Naive thymus-derived CD4-positive, alpha-beta T cell (primary cell): ENCODE data around the gene CAMTA1. TPM values are rescaled to one million over a fixed set of nuclear protein-coding genes. Genes with fewer than 3 reads are reported as not detected.

Source experiments
- ATAC-seq: fragments of 150-1000 bp; cut with Tn5 transposase; 2 replicates; pipeline ENCODE4 v1.10.0; 2021; ENCODE audit warnings: mild to moderate bottlenecking, moderate library complexity
- CTCF ChIA-PET: fragments of 350-600 bp; sonication (Branson Sonifier 250); formaldehyde crosslinking; loops from one replicate; lab custom pipeline; 2021; ENCODE audit warnings: antibody characterized with exemption; lab: Charles Lee
- POLR2A ChIA-PET: fragments of 350-600 bp; sonication (Branson Sonifier 250); formaldehyde crosslinking; loops from one replicate; lab custom pipeline; 2021; ENCODE audit warnings: antibody characterized with exemption, inconsistent platforms; lab: Charles Lee
- DNase-seq, 9 donors: peaks; one replicate each; pipeline versions ENCODE4 v3.0.0 to v3.0.0-alpha.2; 2020 to 2022; ENCODE audit warnings: mixed read lengths in 1 of 9
- H3K27ac ChIP-seq: one replicate; pipeline ENCODE4 v1.7.0; 2013; ENCODE audit warnings: mild to moderate bottlenecking, low read depth, low read length, moderate library complexity
- H3K27me3 ChIP-seq, 2 donors: one replicate each; pipeline ENCODE4 v1.7.0; 2013; ENCODE audit warnings: low read length in 2 of 2, mild to moderate bottlenecking in 2 of 2, moderate library complexity in 2 of 2; ENCODE audit not compliant: control insufficient read depth in 2 of 2, insufficient read depth in 2 of 2
- H3K36me3 ChIP-seq, 3 experiments: 1 replicate in 2 of 3; 2 replicates in 1 of 3; pipeline ENCODE4 v1.7.0; 2013; ENCODE audit warnings: low read length in 3 of 3, mild to moderate bottlenecking in 3 of 3, moderate library complexity in 1 of 3; ENCODE audit not compliant: insufficient read depth in 3 of 3, control insufficient read depth in 2 of 3
- H3K4me1 ChIP-seq, 2 donors: one replicate each; pipeline ENCODE4 v1.7.0; 2013; ENCODE audit warnings: low read length in 2 of 2, mild to moderate bottlenecking in 2 of 2, moderate library complexity in 1 of 2; ENCODE audit not compliant: control insufficient read depth in 2 of 2, insufficient read depth in 2 of 2
- H3K4me3 ChIP-seq: 2 replicates; pipeline ENCODE4 v1.7.0; 2013; ENCODE audit warnings: mild to moderate bottlenecking, low read length
- H3K9me3 ChIP-seq, 3 experiments: 1 replicate in 2 of 3; 2 replicates in 1 of 3; pipeline ENCODE4 v1.7.0; 2013; ENCODE audit warnings: low read length in 3 of 3; ENCODE audit not compliant: control insufficient read depth in 2 of 3
- H3K27ac Mint-ChIP-seq, 9 donors: one replicate each; pipeline ENCODE4 v1.8.0; 2020 to 2022; ENCODE audit warnings: mixed read lengths in 9 of 9, mild to moderate bottlenecking in 8 of 9, moderate library complexity in 5 of 9, inconsistent platforms in 2 of 9
- H3K27me3 Mint-ChIP-seq, 5 donors: one replicate each; pipeline ENCODE4 v1.8.0; 2021 to 2022; ENCODE audit warnings: mixed read lengths in 5 of 5, mild to moderate bottlenecking in 1 of 5
- H3K36me3 Mint-ChIP-seq, 5 donors: one replicate each; pipeline ENCODE4 v1.8.0; 2020 to 2022; ENCODE audit warnings: mixed read lengths in 5 of 5, mild to moderate bottlenecking in 3 of 5, inconsistent platforms in 1 of 5
- H3K4me1 Mint-ChIP-seq, 7 donors: one replicate each; pipeline ENCODE4 v1.8.0; 2020 to 2022; ENCODE audit warnings: mixed read lengths in 7 of 7, mild to moderate bottlenecking in 3 of 7, inconsistent platforms in 1 of 7
- H3K4me3 Mint-ChIP-seq, 10 donors: one replicate each; pipeline ENCODE4 v1.8.0; 2020 to 2022; ENCODE audit warnings: mild to moderate bottlenecking in 10 of 10, mixed read lengths in 10 of 10, moderate library complexity in 6 of 10, inconsistent platforms in 2 of 10
- H3K9me3 Mint-ChIP-seq, 11 donors: one replicate each; pipeline ENCODE4 v1.8.0; 2020 to 2022; ENCODE audit warnings: mixed read lengths in 11 of 11, mild to moderate bottlenecking in 4 of 11, inconsistent platforms in 1 of 11, moderate library complexity in 1 of 11
- intact Hi-C, 2 donors: fragments of 100-400 bp; cut with micrococcal nuclease; formaldehyde crosslinking; loops; one replicate each; pipeline ENCODE4 v1.15.1; 2023
- polyA plus RNA-seq, 2 donors: library from polyadenylated mRNA; unstranded; fragments of 300-500 nt; fragmentation: Illumina TruSeq; gene quantifications; one replicate each; pipeline ENCODE4 v1.2.3, GENCODE V29; 2021
- total RNA-seq, 6 experiments: library from RNA in 5 of 6; stranded (reverse) in 5 of 6; gene quantifications; 1 replicate in 5 of 6; 2 replicates in 1 of 6; pipeline ENCODE4 v1.2.3 and lab custom pipeline; 2021 to 2026

CAMTA1 gene
- total and polyA plus RNA-seq, 7 experiments from 2014 or later: 38.1 to 68.6 (median 42.6) TPM

DNA sequence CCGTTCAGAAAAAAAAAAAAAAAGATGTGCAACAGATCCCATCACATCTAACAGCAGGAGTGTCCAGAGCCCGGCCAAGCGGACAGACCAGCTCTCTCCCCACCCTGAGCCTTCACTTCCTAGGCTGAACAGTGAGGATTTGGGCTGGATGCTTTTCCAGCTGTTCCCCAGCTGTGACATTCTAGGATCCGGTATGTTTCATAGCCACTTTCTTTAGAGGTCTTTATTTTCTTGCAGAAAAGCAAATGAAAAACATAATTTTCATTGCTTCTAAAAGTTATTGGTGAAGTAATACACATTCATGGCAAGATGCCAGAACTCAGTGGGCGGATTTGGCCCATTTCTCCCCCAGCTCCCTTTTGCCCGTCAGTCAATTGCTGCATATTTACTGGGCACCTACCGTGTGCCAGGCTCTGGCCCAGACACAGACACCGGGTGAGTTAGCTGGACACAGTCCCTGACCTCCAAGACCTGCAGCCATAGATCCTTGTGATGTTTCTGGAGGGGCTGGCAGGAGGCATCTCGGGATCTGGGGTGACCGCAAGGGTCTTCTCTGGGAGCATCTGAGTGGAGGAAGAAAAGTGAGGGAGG is 772.1 kb downstream of the CAMTA1 start:
- POLR2A ChIA-PET: no interaction called here
- Histone ChIP-seq H3K27ac (no peak overlapping the region), H3K36me3 (no peaks in the 10 kb centered on the region), H3K4me1 (no peaks in the 10 kb centered on the region), H3K27me3 (no peaks in the 10 kb centered on the region), H3K9me3 (no peaks in the 10 kb centered on the region), H3K4me3 (no peak overlapping the region)
- no peak for ATAC-seq
- Mint-ChIP-seq H3K4me1 (peaks cover 0 to 6% (median 0%) of the 10 kb centered on the region in 7 donors), H3K4me3 (no peak overlapping the region), H3K9me3 (peaks cover 0 to 5% (median 0%) of the 10 kb centered on the region in 11 donors), H3K27me3 (peaks cover 0 to 7% (median 0%) of the 10 kb centered on the region in 5 donors), H3K36me3 (no peaks in the 10 kb centered on the region), H3K27ac (no peak overlapping the region)
- CTCF ChIA-PET: no interaction called here
- no peak for DNase-seq
- intact Hi-C loops: no loop called here

DNA sequence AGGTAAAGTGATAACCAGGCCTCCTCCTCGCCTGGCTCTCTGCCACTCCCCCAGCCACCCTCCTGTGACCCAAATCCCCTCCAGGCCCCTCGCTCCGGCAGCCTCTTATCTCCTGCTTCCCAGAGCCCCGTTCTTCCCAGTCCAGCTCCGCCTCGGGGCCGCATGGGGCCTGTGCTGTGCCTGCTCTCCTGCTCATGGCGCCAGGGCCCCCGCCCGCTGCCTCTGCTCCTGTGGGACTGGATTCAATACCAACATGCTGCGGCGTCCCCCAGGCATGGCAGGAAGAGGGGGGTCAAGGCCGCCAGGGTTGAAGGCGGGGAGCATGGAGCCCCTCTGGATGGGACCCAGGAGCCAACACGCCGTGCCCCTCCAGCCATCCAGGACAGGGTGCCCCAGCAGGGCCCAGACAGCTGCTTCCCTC is 772.8 kb downstream of the CAMTA1 start:
- intact Hi-C loops: no loop called here
- ChIA-PET POLR2A (no interaction called here), CTCF (no interaction called here)
- no peak overlapping the region for H3K4me3 Mint-ChIP-seq
- peaks cover 0 to 7% (median 0%) of the 10 kb centered on the region in 5 donors for H3K27me3 Mint-ChIP-seq
- H3K27ac ChIP-seq: no peak overlapping the region
- peaks cover 0 to 3% (median 0%) of the 10 kb centered on the region in 11 donors for H3K9me3 Mint-ChIP-seq
- no peak overlapping the region for H3K4me3 ChIP-seq
- DNase-seq: no peak
- H3K36me3 ChIP-seq: no peaks in the 10 kb centered on the region
- no peaks in the 10 kb centered on the region for H3K36me3 Mint-ChIP-seq
- H3K27me3 ChIP-seq: no peaks in the 10 kb centered on the region
- H3K9me3 ChIP-seq: no peaks in the 10 kb centered on the region
- ATAC-seq: no peak
- H3K4me1 Mint-ChIP-seq: peaks cover 0 to 6% (median 0%) of the 10 kb centered on the region in 7 donors
- H3K4me1 ChIP-seq: no peaks in the 10 kb centered on the region
- H3K27ac Mint-ChIP-seq: no peak overlapping the region

DNA sequence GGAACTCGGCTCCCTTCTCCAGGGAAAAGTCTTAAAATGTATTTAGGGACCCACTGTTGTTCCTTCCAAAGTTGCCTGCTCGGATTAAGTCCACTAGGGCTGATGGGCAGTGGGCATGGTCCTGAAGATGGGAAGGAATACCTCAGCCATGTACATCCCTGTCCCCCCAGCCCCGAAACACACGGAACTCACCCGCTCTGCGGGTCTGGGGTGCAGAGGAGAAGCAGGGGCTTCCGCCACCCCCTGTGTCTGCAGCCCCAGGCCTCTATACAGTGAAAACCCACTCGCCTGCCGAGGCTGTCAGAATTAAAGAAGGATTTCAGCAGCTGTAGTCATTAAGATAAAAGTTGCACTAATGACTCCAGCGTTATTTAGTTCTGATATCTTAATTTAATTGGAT is 773.2 kb downstream of the CAMTA1 start:
- Mint-ChIP-seq H3K27me3 (peaks cover 0 to 10% (median 0%) of the 10 kb centered on the region in 5 donors), H3K4me3 (no peak overlapping the region), H3K27ac (no peak overlapping the region), H3K36me3 (no peaks in the 10 kb centered on the region), H3K9me3 (peaks cover 0 to 2% (median 0%) of the 10 kb centered on the region in 11 donors), H3K4me1 (peaks cover 0 to 6% (median 0%) of the 10 kb centered on the region in 7 donors)
- intact Hi-C loops: no loop called here
- DNase-seq (no peak), ATAC-seq (no peak)
- H3K27me3 ChIP-seq: no peaks in the 10 kb centered on the region
- no peaks in the 10 kb centered on the region for H3K4me1 ChIP-seq
- POLR2A ChIA-PET: no interaction called here
- H3K9me3 ChIP-seq: no peaks in the 10 kb centered on the region
- H3K27ac ChIP-seq: no peak overlapping the region
- no peak overlapping the region for H3K4me3 ChIP-seq
- H3K36me3 ChIP-seq: no peaks in the 10 kb centered on the region
- CTCF ChIA-PET: no interaction called here

DNA sequence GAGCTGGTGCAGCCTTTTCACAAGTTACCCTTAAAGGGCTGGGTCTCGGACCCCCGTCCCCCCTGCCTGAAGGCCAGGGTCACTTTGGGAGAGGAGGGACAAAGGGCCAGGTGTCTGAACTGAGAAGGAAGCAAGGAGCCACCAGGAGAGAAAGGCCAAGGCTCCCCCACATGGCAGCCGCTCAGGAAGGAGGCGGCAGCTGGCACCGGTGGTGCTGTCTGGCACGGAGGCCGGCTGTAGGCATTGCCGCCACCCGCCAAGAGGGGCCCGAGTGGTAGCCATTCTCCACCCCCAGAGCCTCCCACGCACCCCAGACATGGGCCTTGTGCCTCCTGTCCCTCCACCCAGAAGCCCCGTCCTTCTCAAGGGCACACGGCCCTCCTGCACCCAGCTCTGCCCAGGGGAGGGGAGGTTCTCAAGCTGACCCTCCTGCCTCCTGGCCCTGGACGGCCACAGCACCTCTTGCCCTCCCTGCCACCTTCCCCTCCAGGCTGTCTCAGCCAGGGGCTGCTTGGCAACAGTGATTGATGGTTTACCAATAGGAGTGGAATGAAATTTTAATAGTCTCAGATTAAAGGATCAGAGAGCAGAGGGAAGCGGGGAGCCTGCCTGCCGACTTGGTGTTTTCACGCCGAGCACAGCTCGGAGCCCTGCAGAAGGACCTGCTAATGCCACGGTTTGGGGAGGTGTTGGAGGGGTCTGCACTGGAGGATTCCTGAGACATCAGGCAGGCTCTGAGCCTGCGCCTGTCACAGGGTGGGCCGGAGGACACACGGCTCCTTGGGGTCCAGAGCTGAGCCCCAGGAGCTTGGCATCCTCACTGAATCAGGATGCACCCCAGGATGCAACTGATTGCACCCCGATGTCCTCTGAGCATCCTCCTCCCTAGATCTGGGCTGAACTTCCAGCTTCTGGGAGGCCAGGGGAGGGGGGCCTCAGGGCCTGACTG is 773.9 kb downstream of the CAMTA1 start:
- ChIA-PET POLR2A (no interaction called here), CTCF (no interaction called here)
- Histone ChIP-seq H3K4me1 (no peaks in the 10 kb centered on the region), H3K9me3 (no peaks in the 10 kb centered on the region), H3K27me3 (no peaks in the 10 kb centered on the region), H3K4me3 (no peak overlapping the region), H3K36me3 (no peaks in the 10 kb centered on the region), H3K27ac (no peak overlapping the region)
- peaks cover 0 to 1% (median 0%) of the 10 kb centered on the region in 11 donors for H3K9me3 Mint-ChIP-seq
- no peak overlapping the region for H3K27ac Mint-ChIP-seq
- intact Hi-C loops: no loop called here
- no peak overlapping the region for H3K4me3 Mint-ChIP-seq
- H3K27me3 Mint-ChIP-seq: peaks cover 0 to 12% (median 0%) of the 10 kb centered on the region in 5 donors
- DNase-seq: no peak
- H3K36me3 Mint-ChIP-seq: no peaks in the 10 kb centered on the region
- no peak for ATAC-seq
- peaks cover 0 to 6% (median 0%) of the 10 kb centered on the region in 7 donors for H3K4me1 Mint-ChIP-seq

DNA sequence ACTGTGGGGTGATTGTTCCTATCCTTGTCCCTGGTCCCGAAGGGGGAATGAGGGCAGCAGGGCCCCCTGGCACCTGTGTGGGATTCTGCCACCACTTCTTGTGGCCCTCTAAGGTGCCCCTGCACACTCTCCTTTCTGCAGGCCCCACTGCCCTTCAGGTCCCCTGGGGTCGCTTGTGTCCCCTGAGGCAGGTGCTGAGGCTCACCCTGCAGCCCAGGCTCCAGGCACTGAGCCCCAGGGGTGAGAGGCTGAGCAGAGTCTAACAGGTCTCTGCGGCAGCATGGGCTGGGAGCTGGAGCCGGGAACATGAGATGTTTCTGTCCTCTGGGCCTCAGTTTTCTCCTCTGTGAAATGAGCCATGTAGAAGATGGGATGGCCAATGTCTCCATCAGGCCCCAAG is 774.9 kb downstream of the CAMTA1 start:
- intact Hi-C loops: no loop called here
- CTCF ChIA-PET: no interaction called here
- ATAC-seq: no peak

DNA sequence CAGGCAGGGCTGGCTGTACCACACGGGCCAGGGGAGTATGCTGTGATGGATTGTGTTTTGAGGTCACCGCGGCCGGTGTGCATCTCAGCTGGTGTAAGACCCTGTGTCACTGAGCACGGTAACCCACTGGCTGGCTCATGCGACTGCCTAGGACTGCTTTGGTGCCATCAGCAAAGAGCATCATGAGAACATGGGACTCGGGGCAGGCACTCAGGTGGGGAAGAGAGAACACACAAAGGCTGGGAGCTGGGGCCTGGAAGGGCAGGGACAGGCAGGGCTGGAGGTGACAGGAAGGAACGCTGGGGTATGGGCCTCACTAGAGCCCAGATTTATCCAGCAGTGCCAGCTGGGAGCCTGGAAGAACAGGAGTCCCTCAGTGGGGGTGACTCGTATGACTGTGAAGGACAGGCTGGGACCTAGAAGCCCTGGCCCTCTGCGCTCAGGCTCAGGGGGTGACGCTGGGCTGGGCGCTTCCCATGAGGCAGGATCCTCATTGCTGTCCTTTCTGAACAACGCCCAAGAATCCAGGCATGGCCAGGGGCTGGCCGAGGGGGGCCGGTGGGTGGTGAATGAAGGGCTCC is 775.4 kb downstream of the CAMTA1 start:
- ATAC-seq (no peak), DNase-seq (no peak)
- intact Hi-C loops: no loop called here
- ChIA-PET POLR2A (no interaction called here), CTCF (no interaction called here)
- Mint-ChIP-seq H3K27ac (no peak overlapping the region), H3K27me3 (peaks cover 0 to 7% (median under 1%) of the 10 kb centered on the region in 5 donors), H3K4me1 (peaks cover 0 to 3% (median 0%) of the 10 kb centered on the region in 7 donors), H3K36me3 (no peaks in the 10 kb centered on the region), H3K9me3 (no peaks in the 10 kb centered on the region), H3K4me3 (no peak overlapping the region)
- no peaks in the 10 kb centered on the region for H3K9me3 ChIP-seq
- no peak overlapping the region for H3K27ac ChIP-seq
- H3K27me3 ChIP-seq: no peaks in the 10 kb centered on the region
- H3K4me1 ChIP-seq: no peaks in the 10 kb centered on the region
- no peak overlapping the region for H3K4me3 ChIP-seq
- H3K36me3 ChIP-seq: no peaks in the 10 kb centered on the region

More for the DNA sequence above, 774.9 kb downstream of the CAMTA1 start:
- no peak overlapping the region for H3K4me3 ChIP-seq
- DNase-seq: no peak
- no peaks in the 10 kb centered on the region for H3K4me1 ChIP-seq
- Mint-ChIP-seq H3K4me3 (no peak overlapping the region), H3K27ac (no peak overlapping the region), H3K4me1 (peaks cover 0 to 6% (median 0%) of the 10 kb centered on the region in 7 donors), H3K27me3 (peaks cover 0 to 12% (median 2%) of the 10 kb centered on the region in 5 donors), H3K36me3 (no peaks in the 10 kb centered on the region), H3K9me3 (no peaks in the 10 kb centered on the region)
- H3K27me3 ChIP-seq: no peaks in the 10 kb centered on the region
- no peaks in the 10 kb centered on the region for H3K9me3 ChIP-seq
- no peak overlapping the region for H3K27ac ChIP-seq
- no peaks in the 10 kb centered on the region for H3K36me3 ChIP-seq
- POLR2A ChIA-PET: no interaction called here
